Liver (tissue), 9 donors: ENCODE data around the gene IGF1. TPM values are rescaled to one million over a fixed set of nuclear protein-coding genes. Genes with fewer than 3 reads are reported as not detected.
A peak's percentile ranks its signal among the peaks of the same experiment; 100 is the strongest.

Experiments
- DNase-seq: peaks from one replicate; pipeline ENCODE4 v3.0.0-alpha.2; 2017; ENCODE audit warnings: low spot score
- H3K27ac ChIP-seq, 2 donors: one replicate each; pipeline ENCODE4 v1.7.0; 2013; ENCODE audit warnings: inconsistent platforms in 2 of 2, low read length in 2 of 2, control low read depth in 1 of 2, low read depth in 1 of 2, mild to moderate bottlenecking in 1 of 2
- H3K27me3 ChIP-seq, 4 donors: one replicate each; pipeline versions ENCODE4 v1.6.1 to v1.7.0; 2013; ENCODE audit warnings: low read length in 3 of 4, inconsistent platforms in 1 of 4, mild to moderate bottlenecking in 1 of 4, moderate library complexity in 1 of 4; ENCODE audit not compliant: control insufficient read depth in 4 of 4, insufficient read depth in 4 of 4
- H3K36me3 ChIP-seq, 4 donors: one replicate each; pipeline versions ENCODE4 v1.6.1 to v1.7.0; 2013; ENCODE audit warnings: low read length in 3 of 4, mild to moderate bottlenecking in 3 of 4, low read depth in 1 of 4, moderate library complexity in 1 of 4; ENCODE audit not compliant: control insufficient read depth in 4 of 4, insufficient read depth in 3 of 4
- H3K4me1 ChIP-seq, 4 donors: one replicate each; pipeline versions ENCODE4 v1.6.1 to v1.7.0; 2013; ENCODE audit warnings: low read length in 3 of 4, mild to moderate bottlenecking in 3 of 4, moderate library complexity in 1 of 4; ENCODE audit not compliant: control insufficient read depth in 4 of 4, insufficient read depth in 4 of 4
- H3K4me3 ChIP-seq, 3 donors: one replicate each; pipeline versions ENCODE4 v1.6.1 to v1.7.0; 2013; ENCODE audit warnings: low read length in 3 of 3, control low read depth in 1 of 3, low read depth in 1 of 3, mild to moderate bottlenecking in 1 of 3
- H3K9ac ChIP-seq, 2 donors: one replicate each; pipeline ENCODE4 v1.7.0; 2013; ENCODE audit warnings: low read length in 2 of 2, mild to moderate bottlenecking in 2 of 2, moderate library complexity in 2 of 2, control low read depth in 1 of 2, low read depth in 1 of 2
- H3K9me3 ChIP-seq, 4 donors: one replicate each; pipeline versions ENCODE4 v1.6.1 to v1.7.0; 2013; ENCODE audit warnings: low read length in 3 of 4; ENCODE audit not compliant: control insufficient read depth in 4 of 4
- ATF3 ChIP-seq: IDR thresholded peaks from 2 replicates; pipeline ENCODE4 v1.6.1; 2016; ENCODE audit warnings: antibody characterized with exemption
- CTCF ChIP-seq: fragments of 150-350 bp; IDR thresholded peaks from 2 replicates; pipeline ENCODE4 v1.5.1; 2017; ENCODE audit warnings: improper control_type of control experiment, low read depth, low read length; ENCODE audit not compliant: missing input control
- EGR1 ChIP-seq, 2 donors: IDR thresholded peaks; 2 replicates each; pipeline ENCODE4 v1.6.1; 2016 to 2018; ENCODE audit warnings: antibody characterized with exemption in 2 of 2, low read depth in 2 of 2
- FOXA1 ChIP-seq: IDR thresholded peaks from 2 replicates; pipeline ENCODE4 v1.6.1; 2016; ENCODE audit warnings: antibody characterized with exemption
- FOXA2 ChIP-seq: IDR thresholded peaks from 2 replicates; pipeline ENCODE4 v1.6.1; 2016; ENCODE audit warnings: antibody characterized with exemption
- GABPA ChIP-seq, 2 donors: IDR thresholded peaks in 1 of 2; conservative IDR thresholded peaks in 1 of 2; 2 replicates each; pipeline ENCODE4 v1.6.1; 2016; ENCODE audit warnings: antibody characterized with exemption in 2 of 2, mild to moderate bottlenecking in 1 of 2, moderate library complexity in 1 of 2
- HNF4A ChIP-seq, 2 donors: conservative IDR thresholded peaks; 2 replicates each; pipeline ENCODE4 v1.6.1; 2016; ENCODE audit warnings: antibody characterized with exemption in 2 of 2, mild to moderate bottlenecking in 2 of 2
- HNF4G ChIP-seq: IDR thresholded peaks from 2 replicates; pipeline ENCODE4 v1.6.1; 2016; ENCODE audit warnings: antibody characterized with exemption
- JUND ChIP-seq, 2 donors: IDR thresholded peaks; 2 replicates each; pipeline ENCODE4 v1.6.1; 2016; ENCODE audit warnings: antibody characterized with exemption in 2 of 2
- MAX ChIP-seq: IDR thresholded peaks from 2 replicates; pipeline ENCODE4 v1.6.1; 2016; ENCODE audit warnings: antibody characterized with exemption
- NR2F2 ChIP-seq: IDR thresholded peaks from 2 replicates; pipeline ENCODE4 v1.6.1; 2016; ENCODE audit warnings: antibody characterized with exemption
- RAD21 ChIP-seq, 2 donors: IDR thresholded peaks; 2 replicates each; pipeline ENCODE4 v1.6.1; 2016; ENCODE audit warnings: antibody characterized with exemption in 2 of 2, mild to moderate bottlenecking in 2 of 2
- REST ChIP-seq: IDR thresholded peaks from 2 replicates; pipeline ENCODE4 v1.6.1; 2016; ENCODE audit warnings: antibody characterized with exemption, mild to moderate bottlenecking
- RXRA ChIP-seq, 2 donors: IDR thresholded peaks; 2 replicates each; pipeline ENCODE4 v1.6.1; 2017 to 2018; ENCODE audit warnings: antibody characterized with exemption in 2 of 2, mild to moderate bottlenecking in 1 of 2
- SP1 ChIP-seq: IDR thresholded peaks from 2 replicates; pipeline ENCODE4 v1.6.1; 2018; ENCODE audit warnings: antibody characterized with exemption, mild to moderate bottlenecking
- TAF1 ChIP-seq: conservative IDR thresholded peaks from 2 replicates; pipeline ENCODE4 v1.6.1; 2016; ENCODE audit warnings: antibody characterized with exemption, mild to moderate bottlenecking
- YY1 ChIP-seq: IDR thresholded peaks from 2 replicates; pipeline ENCODE4 v1.6.1; 2016; ENCODE audit warnings: antibody characterized with exemption, mild to moderate bottlenecking
- ZBTB33 ChIP-seq: IDR thresholded peaks from 2 replicates; pipeline ENCODE4 v1.6.1; 2016; ENCODE audit warnings: antibody characterized with exemption
- WGBS: extraction: QIAGEN DNeasy Blood & Tissue Kit; methylation state at CpG from one replicate; pipeline ENCODE4 v1.1.7; 2013; 5-methylcytosine and 5-hydroxymethylcytosine counted together
- polyA plus RNA-seq, 2 donors: library from polyadenylated mRNA; stranded (reverse) in 1 of 2; unstranded in 1 of 2; fragments of 200-250 nt in 1 of 2; fragments of >200 nt in 1 of 2; fragmentation: Nextera tagmentation in 1 of 2; extraction: Ambion mirVana in 1 of 2; gene quantifications; one replicate each; pipeline versions ENCODE4 v1.2.1 to v1.2.3, GENCODE V29; 2013 to 2015
- total RNA-seq, 2 donors: library from RNA; depleted of rRNA; stranded (reverse); fragments of >200 nt; gene quantifications; one replicate each; pipeline ENCODE4 v1.2.3, GENCODE V29; 2014
- donor health status: healthy.
- donor health status: healthy.
- donor health status: healthy.
- donor health status: healthy.
- donor health status: healthy.

Gene IGF1
- total and polyA plus RNA-seq, 4 donors: 0.61 to 118 (median 33.3) TPM

GRCh38 chr12:102463659-102464249, 16.6 kb downstream of the IGF1 start:
- Histone ChIP-seq H3K4me3 (no peak overlapping the region), H3K9ac (no peak overlapping the region), H3K9me3 (no peaks in the 10 kb centered on the region), H3K36me3 (peaks cover 0 to under 1% (median 0%) of the 10 kb centered on the region in 4 donors), H3K4me1 (peaks cover 2 to 43% (median 27%) of the 10 kb centered on the region in 4 donors), H3K27ac (peak overlapping the region; percentile 71 to 80), H3K27me3 (no peaks in the 10 kb centered on the region)
- TF ChIP-seq JUND (IDR thresholded peaks at IDR 0.05): peak in 1 of 2 donors; percentile 38
- peak; percentile 52 for TF ChIP-seq MAX
- TF ChIP-seq NR2F2: no peak
- TF ChIP-seq SP1: no peak
- TF ChIP-seq EGR1 (IDR thresholded peaks at IDR 0.05; ENCODE audit: low read depth in 2 of 2): no peak
- TF ChIP-seq ATF3: no peak
- TF ChIP-seq GABPA (IDR thresholded peaks at IDR 0.05 in 1 of 2, conservative IDR thresholded peaks at IDR 0.05 in 1 of 2): no peak
- TF ChIP-seq REST: peak; percentile 15
- TF ChIP-seq HNF4A (conservative IDR thresholded peaks at IDR 0.05): peak; percentile 59 to 73
- no peak for TF ChIP-seq RAD21 (IDR thresholded peaks at IDR 0.05)
- peak; percentile 28 to 67 for TF ChIP-seq RXRA (IDR thresholded peaks at IDR 0.05)
- TF ChIP-seq FOXA2: no peak
- no peak for TF ChIP-seq FOXA1
- no peak for TF ChIP-seq TAF1
- no peak for TF ChIP-seq YY1
- TF ChIP-seq ZBTB33: peak; percentile 46
- no peak for TF ChIP-seq CTCF
- peak; percentile 21 for TF ChIP-seq HNF4G
- 40% methylated on average over 2 of the region's 2 CpGs for WGBS
- no peak for DNase-seq
